Activated CD4-positive, alpha-beta memory T cell treated with anti-CD3 and anti-CD28 coated beads, Interleukin-2, amount 10 ng/mL, durations not matched to agents 7 days and 5 days (primary cell): ENCODE measurements around the gene SYTL3. TPM values are rescaled to one million over a fixed set of nuclear protein-coding genes. Genes with fewer than 3 reads are reported as not detected.
A peak's percentile ranks its signal among the peaks of the same experiment; 100 is the strongest.
"Not testable (repeated sequence)": the region's sequence is repeated elsewhere in the genome, so short reads cannot be mapped to it uniquely, and the experiment has no call there.

Experiments used
- CTCF ChIA-PET: fragments of 350-600 bp; sonication (Branson Sonifier 250); formaldehyde crosslinking; loops from one replicate; lab custom pipeline; 2021; ENCODE audit warnings: antibody characterized with exemption, inconsistent platforms; lab: Charles Lee
- POLR2A ChIA-PET: fragments of 350-600 bp; sonication (Branson Sonifier 250); formaldehyde crosslinking; loops from one replicate; lab custom pipeline; 2021; ENCODE audit warnings: antibody characterized with exemption; lab: Charles Lee
- DNase-seq: peaks from one replicate; pipeline ENCODE4 v3.0.0-alpha.2; 2020
- H3K27ac Mint-ChIP-seq: one replicate; pipeline ENCODE4 v1.8.0; 2021; ENCODE audit warnings: mild to moderate bottlenecking, mixed read lengths
- H3K27me3 Mint-ChIP-seq: one replicate; pipeline ENCODE4 v1.8.0; 2021; ENCODE audit warnings: mixed read lengths
- H3K36me3 Mint-ChIP-seq: one replicate; pipeline ENCODE4 v1.8.0; 2021; ENCODE audit warnings: low read depth, mixed read lengths
- H3K4me1 Mint-ChIP-seq: one replicate; pipeline ENCODE4 v1.8.0; 2021; ENCODE audit warnings: mixed read lengths
- H3K4me3 Mint-ChIP-seq: one replicate; pipeline ENCODE4 v1.8.0; 2021; ENCODE audit warnings: mild to moderate bottlenecking, mixed read lengths
- H3K9me3 Mint-ChIP-seq: one replicate; pipeline ENCODE4 v1.8.0; 2021; ENCODE audit warnings: mixed read lengths
- total RNA-seq, 2 experiments: library from RNA; stranded (reverse); gene quantifications; one replicate each; pipeline ENCODE4 v1.2.3, GENCODE V29; 2021

SYTL3 gene
- total RNA-seq, 2 experiments from 2014 or later = 133 to 135 TPM

DNA sequence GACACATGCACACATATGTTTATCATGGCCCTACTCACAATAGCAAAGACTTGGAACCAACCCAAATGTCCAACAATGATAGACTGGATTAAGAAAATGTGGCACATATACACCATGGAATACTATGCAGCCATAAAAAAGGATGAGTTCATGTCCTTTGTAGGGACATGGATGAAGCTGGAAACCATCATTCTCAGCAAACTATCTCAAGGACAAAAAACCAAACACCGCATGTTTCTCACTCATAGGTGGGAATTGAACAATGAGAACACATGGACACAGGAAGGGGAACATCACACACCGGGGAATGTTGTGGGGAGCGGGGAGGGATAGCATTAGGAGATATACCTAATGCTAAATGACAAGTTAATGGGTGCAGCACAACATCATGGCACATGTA is 27.2 kb downstream of the SYTL3 start:
- DNase-seq, H3K9me3 Mint-ChIP-seq, H3K27me3 Mint-ChIP-seq, H3K27ac Mint-ChIP-seq, H3K4me3 Mint-ChIP-seq: not testable (repeated sequence)
- ChIA-PET POLR2A (interaction anchor here (0.7 to 1.2 kb wide), 2 partner anchors 10 to 33 kb away, joined by 3 read pairs; partner anchors contain the start of gene DYNLT1), CTCF (interaction anchor here (1.2 kb wide), 1 partner anchor 17 kb away, joined by 4 read pairs; no protein-coding TSS in a partner anchor)
- H3K36me3 Mint-ChIP-seq = peaks cover 76% of the 10 kb centered on the region
- peaks cover 16% of the 10 kb centered on the region for H3K4me1 Mint-ChIP-seq

DNA sequence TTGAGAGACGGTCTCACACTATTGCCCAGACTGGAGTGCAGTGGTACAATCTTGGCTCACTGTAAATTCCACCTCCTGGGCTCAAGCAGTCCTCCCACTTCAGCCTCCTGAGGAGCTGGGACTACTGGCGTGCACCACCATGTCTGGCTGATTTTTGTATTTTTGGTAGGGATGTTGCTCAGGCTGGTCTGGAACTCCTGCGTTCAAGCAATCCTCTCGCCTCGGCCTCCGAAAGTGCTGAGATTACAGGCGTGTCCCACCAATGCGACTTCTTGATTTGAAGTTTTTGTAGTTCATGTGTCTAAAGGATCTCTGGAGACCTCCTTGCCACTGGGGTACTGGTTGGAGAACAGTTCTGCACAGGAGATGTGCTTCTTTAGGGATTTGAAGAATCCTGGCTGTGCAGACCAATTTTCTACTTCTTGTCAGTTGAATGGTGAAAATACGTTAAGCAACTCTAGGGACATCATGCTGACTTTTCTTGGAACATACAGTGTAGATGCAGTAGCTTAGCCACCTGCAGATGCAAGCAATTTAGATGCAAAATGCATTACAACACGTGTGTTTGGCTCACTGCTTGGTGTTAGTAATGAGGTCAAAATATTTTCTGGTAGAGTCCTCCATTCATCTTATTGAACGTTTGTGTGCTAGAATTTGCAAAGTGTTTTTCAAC is 28.2 kb downstream of the SYTL3 start:
- no peak for DNase-seq
- H3K4me3 Mint-ChIP-seq = no peak overlapping the region
- no peak overlapping the region for H3K27ac Mint-ChIP-seq
- CTCF ChIA-PET = interaction anchor here (1.2 kb wide), 1 partner anchor 17 kb away, joined by 4 read pairs; no protein-coding TSS in a partner anchor
- POLR2A ChIA-PET = interaction anchor here (0.7 to 1.2 kb wide), 2 partner anchors 9 to 34 kb away, joined by 3 read pairs; partner anchors contain the start of gene DYNLT1
- H3K9me3 Mint-ChIP-seq = no peaks in the 10 kb centered on the region
- no peaks in the 10 kb centered on the region for H3K27me3 Mint-ChIP-seq
- H3K4me1 Mint-ChIP-seq = peaks cover 16% of the 10 kb centered on the region
- H3K36me3 Mint-ChIP-seq = peaks cover 80% of the 10 kb centered on the region

DNA sequence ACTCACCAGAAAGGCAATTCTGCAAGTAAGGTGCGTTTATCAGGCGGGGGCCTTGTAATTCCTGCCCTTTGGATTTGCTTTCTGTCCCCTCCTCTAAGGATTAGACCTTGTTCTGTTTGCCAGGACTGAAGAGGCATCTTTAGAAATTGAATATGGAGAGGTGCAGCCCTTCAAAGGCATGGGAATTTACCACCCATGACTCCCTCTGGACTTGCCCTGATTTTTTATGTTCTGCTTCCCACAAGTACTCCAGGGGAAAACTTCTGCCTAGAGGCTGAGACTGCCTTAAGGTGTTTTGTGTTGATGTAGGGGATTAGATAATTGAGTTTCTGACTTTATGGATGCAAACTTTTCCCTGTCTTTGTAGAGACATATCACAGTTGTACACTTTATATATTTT is 30.2 kb downstream of the SYTL3 start:
- Mint-ChIP-seq H3K4me1 (peaks cover 21% of the 10 kb centered on the region), H3K9me3 (no peaks in the 10 kb centered on the region), H3K36me3 (peaks cover 81% of the 10 kb centered on the region), H3K4me3 (no peak overlapping the region), H3K27me3 (no peaks in the 10 kb centered on the region), H3K27ac (no peak overlapping the region)
- CTCF ChIA-PET = interaction anchor here (3.2 kb wide), 1 partner anchor 11 kb away, joined by 12 read pairs; no protein-coding TSS in a partner anchor
- no peak for DNase-seq
- POLR2A ChIA-PET = interaction anchor here (0.8 to 1.2 kb wide), 2 partner anchors 13 to 31 kb away, joined by 3 read pairs; no protein-coding TSS in a partner anchor

DNA sequence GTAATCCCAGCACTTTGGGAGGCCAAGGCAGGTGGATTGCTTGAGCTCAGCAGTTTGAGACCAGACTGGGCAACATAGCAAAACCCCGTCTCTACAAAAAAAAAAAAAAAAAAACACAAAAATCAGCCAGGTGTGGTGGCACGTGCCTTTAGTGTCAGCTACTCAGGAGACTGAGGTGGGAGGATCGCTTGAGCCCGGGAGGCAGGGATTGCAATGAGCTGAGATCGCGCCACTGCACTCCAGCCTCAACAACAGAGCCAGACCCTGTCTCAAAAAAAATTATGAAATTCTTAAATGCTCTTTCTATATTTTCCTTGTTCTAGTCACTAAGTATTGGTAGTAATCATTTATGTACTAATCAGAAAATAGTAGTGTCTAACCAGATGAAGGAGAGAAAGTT is 30.6 kb downstream of the SYTL3 start:
- no peak overlapping the region for H3K27ac Mint-ChIP-seq
- no peak for DNase-seq

DNA sequence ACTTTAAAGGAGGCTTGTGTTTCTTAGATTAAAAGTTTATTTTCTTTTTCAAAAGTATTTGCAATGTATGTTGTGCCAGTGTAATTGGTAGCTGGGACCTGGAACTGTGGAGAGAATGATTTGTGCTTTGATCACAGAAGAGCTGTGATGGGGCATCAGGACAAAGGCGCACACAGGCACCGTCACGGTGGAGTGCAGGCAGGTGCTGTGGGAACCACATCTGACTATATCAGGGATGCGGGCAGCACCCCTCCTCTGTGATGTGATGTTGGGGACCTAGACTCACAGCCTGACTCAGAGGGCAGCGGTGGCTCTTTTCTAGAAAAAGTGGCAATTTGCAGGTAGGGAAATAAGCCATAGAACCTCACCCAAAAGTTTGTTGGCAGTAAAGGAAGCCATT is 34.5 kb downstream of the SYTL3 start:
- Mint-ChIP-seq H3K27me3 (no peaks in the 10 kb centered on the region), H3K4me1 (peaks cover 44% of the 10 kb centered on the region), H3K27ac (peak overlapping the region; percentile 12), H3K4me3 (no peak overlapping the region), H3K9me3 (no peaks in the 10 kb centered on the region), H3K36me3 (peaks cover 77% of the 10 kb centered on the region)
- CTCF ChIA-PET = interaction anchor here (1.5 kb wide), 1 partner anchor 24 kb away, joined by 7 read pairs; no protein-coding TSS in a partner anchor
- POLR2A ChIA-PET = no interaction called here
- no peak for DNase-seq

More for the DNA sequence above, 30.6 kb downstream of the SYTL3 start:
- POLR2A ChIA-PET = interaction anchor here (1.2 kb wide), 1 partner anchor 31 kb away, joined by 3 read pairs; no protein-coding TSS in a partner anchor
- Mint-ChIP-seq H3K27me3 (no peaks in the 10 kb centered on the region), H3K36me3 (peaks cover 78% of the 10 kb centered on the region), H3K4me1 (peaks cover 21% of the 10 kb centered on the region), H3K9me3 (no peaks in the 10 kb centered on the region), H3K4me3 (no peak overlapping the region)
- CTCF ChIA-PET = interaction anchor here (2.6 to 3.2 kb wide), 2 partner anchors 11 to 21 kb away, joined by 7 to 12 read pairs; no protein-coding TSS in a partner anchor

DNA sequence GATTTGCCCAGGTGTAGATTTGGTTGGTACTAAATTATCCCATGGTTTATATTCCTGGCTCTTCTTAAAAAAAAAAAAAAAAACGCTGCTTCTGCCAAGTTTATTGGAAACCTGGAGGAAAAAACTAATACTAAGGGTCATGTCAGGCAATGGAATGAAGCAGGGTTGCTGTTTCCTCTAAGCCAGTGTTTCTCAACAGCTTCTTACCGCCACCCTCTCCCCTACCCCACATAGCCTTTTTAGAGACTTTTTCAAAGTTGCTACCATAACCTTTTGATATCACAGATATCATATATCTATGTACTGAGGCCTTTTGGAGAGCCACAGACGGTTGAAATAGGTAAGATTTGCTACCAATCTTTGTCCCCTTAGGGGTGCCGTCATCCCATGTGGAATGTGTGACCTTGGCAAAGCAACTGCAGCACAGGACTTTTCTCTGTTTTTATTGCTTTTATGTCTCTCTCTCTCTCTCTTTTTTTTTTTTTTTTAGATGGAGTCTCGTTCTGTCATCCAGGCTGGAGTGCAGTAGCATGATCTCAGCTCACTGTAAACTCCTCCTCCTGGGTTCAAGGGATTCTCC is 35.0 kb downstream of the SYTL3 start:
- Mint-ChIP-seq H3K4me3 (no peak overlapping the region), H3K36me3 (peaks cover 74% of the 10 kb centered on the region), H3K4me1 (peaks cover 50% of the 10 kb centered on the region), H3K27ac (no peak overlapping the region), H3K27me3 (no peaks in the 10 kb centered on the region), H3K9me3 (no peaks in the 10 kb centered on the region)
- CTCF ChIA-PET = interaction anchor here (1.5 kb wide), 1 partner anchor 25 kb away, joined by 7 read pairs; no protein-coding TSS in a partner anchor
- POLR2A ChIA-PET = interaction anchor here (1.2 kb wide), 1 partner anchor 40 kb away, joined by 3 read pairs; the partner anchor contains the start of gene DYNLT1
- DNase-seq = peak; percentile 5

DNA sequence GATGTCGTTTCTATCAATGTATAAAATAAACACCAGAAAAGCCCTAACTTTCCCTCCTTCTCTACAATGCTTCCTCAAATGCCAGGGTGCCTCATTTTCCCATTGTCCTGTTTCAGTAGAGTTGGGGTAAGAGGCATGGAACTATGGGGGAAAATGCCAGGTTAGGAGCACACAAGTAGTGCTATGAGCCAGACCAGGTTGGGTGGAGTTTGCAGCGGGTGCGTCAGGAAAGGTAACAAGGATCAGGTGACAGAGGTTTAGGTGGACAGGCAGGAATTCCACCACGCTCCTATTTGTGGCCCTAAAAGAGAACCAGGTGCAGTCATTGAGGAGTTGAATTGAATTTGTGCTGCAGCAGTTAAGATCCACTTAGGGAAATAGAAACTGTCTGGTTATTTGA is 36.5 kb downstream of the SYTL3 start:
- no peak for DNase-seq
- POLR2A ChIA-PET = interaction anchor here (0.7 to 2.5 kb wide), 9 partner anchors 9 to 357 kb away, joined by 3 to 10 read pairs (median 3); partner anchors contain the start of genes DYNLT1 and SYTL3
- CTCF ChIA-PET = interaction anchor here (1.2 to 1.7 kb wide), 3 partner anchors 41 to 472 kb away, joined by 3 to 7 read pairs (median 3); no protein-coding TSS in a partner anchor
- peak overlapping the region; percentile 24 for H3K4me3 Mint-ChIP-seq
- no peaks in the 10 kb centered on the region for H3K9me3 Mint-ChIP-seq
- H3K36me3 Mint-ChIP-seq = peaks cover 65% of the 10 kb centered on the region
- peak overlapping the region; percentile 73 for H3K27ac Mint-ChIP-seq
- H3K27me3 Mint-ChIP-seq = no peaks in the 10 kb centered on the region
- H3K4me1 Mint-ChIP-seq = peaks cover 59% of the 10 kb centered on the region

DNA sequence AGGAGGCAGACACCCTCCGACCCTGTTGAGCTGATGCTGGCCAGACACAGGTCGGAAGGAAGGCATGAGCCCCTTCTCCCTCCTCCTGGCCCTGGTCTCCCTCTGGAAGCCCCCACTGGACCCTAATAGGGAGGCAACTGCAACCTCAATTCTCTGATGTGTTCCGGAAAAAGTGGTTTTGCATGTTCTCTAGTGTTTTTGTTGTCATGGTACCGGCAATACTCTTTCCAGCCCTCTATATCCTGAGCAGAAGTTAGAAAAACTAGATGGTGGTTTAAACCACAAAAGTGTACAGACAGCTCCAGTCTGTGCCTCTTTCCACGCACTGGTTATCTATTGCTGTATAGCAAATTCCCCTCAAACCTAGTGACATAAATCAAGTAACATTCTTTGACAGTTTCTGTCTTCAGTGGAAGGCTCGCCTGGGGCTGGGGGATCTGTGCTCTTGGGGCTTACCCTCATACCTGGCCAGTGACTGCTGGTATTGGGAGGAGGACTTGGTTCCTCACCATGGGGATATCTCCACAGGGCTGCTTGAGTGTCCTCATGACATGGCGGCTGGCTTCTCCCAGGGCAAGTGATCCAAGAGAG is 37.0 kb downstream of the SYTL3 start:
- CTCF ChIA-PET = interaction anchor here (1.2 to 1.7 kb wide), 5 partner anchors 27 to 473 kb away, joined by 3 to 7 read pairs (median 3); no protein-coding TSS in a partner anchor
- H3K4me1 Mint-ChIP-seq = peaks cover 58% of the 10 kb centered on the region
- H3K4me3 Mint-ChIP-seq = no peak overlapping the region
- peak; percentile 47 for DNase-seq
- peaks cover 62% of the 10 kb centered on the region for H3K36me3 Mint-ChIP-seq
- H3K27ac Mint-ChIP-seq = peak overlapping the region; percentile 73
- POLR2A ChIA-PET = interaction anchor here (0.7 to 2.5 kb wide), 10 partner anchors 9 to 357 kb away, joined by 3 to 10 read pairs (median 3); partner anchors contain the start of genes DYNLT1 and SYTL3
- H3K9me3 Mint-ChIP-seq = no peaks in the 10 kb centered on the region
- no peaks in the 10 kb centered on the region for H3K27me3 Mint-ChIP-seq

DNA sequence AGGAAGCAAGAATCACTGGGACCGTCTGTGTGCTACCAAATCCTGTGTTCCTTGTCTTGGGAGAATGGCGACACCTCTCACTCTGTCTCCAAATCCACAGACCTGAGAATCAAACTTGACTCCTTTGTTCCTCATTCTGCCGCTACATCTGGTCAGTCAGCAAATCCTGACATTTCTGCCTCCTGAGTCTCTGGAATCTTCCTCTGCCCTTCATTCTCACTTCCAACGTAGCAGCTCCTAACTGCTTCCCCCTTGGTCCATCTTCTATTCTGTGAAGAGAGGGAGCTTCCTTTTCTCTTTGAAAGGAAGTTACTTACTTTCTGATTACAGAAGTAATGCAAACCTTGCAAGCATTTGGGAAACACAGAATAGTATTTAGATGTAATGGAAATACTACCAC is 37.7 kb downstream of the SYTL3 start:
- no peak overlapping the region for H3K4me3 Mint-ChIP-seq
- ChIA-PET POLR2A (interaction anchor here (1.0 to 2.5 kb wide), 5 partner anchors 10 to 102 kb away, joined by 3 to 10 read pairs (median 7); partner anchors contain the start of genes DYNLT1 and SYTL3), CTCF (interaction anchor here (1.2 to 1.7 kb wide), 5 partner anchors 28 to 474 kb away, joined by 3 to 7 read pairs (median 3); no protein-coding TSS in a partner anchor)
- H3K9me3 Mint-ChIP-seq = no peaks in the 10 kb centered on the region
- H3K27ac Mint-ChIP-seq = peak overlapping the region; percentile 73
- H3K36me3 Mint-ChIP-seq = peaks cover 62% of the 10 kb centered on the region
- H3K27me3 Mint-ChIP-seq = no peaks in the 10 kb centered on the region
- DNase-seq = no peak
- H3K4me1 Mint-ChIP-seq = peaks cover 58% of the 10 kb centered on the region

DNA sequence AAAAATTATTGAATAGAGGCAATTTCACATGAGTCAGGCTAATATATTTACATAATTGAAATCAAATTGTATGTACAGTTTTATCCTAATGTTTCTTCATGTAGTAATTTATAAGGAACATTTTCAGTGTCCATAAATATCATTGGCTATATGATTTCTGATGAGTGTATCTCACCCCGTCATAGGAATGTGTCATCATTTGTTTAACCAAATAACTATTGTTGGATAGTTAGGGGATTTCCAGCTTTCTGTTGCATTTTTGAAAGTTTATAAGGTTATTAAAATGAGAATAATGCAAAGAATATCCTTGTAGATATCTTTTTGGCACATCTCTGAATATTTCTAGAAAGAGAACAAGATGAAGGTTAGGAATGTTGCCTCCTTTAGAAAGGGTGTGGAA is 39.0 kb downstream of the SYTL3 start:
- Mint-ChIP-seq H3K4me1 (peaks cover 54% of the 10 kb centered on the region), H3K4me3 (no peak overlapping the region), H3K9me3 (no peaks in the 10 kb centered on the region), H3K27me3 (no peaks in the 10 kb centered on the region), H3K27ac (no peak overlapping the region), H3K36me3 (peaks cover 54% of the 10 kb centered on the region)
- ChIA-PET POLR2A (no interaction called here), CTCF (no interaction called here)
- no peak for DNase-seq

DNA sequence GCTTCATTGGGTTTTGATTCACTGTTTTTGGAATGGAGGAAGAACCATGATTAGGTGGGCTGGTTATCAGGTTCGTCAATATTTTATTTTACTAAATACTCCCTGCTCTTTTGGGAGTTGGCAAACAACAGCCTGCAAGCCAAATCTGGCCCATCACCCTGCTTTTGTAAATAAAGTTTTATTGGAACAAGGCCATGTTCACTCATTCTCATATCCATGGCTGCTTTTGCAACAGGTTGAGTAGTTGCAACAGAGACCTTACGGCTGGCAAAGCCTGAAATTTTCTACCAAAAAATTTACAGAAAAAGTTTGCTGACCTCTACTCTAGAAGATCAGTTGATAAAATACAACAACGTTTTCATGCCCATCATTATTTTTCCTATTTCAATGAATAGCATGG is 45.1 kb downstream of the SYTL3 start:
- ChIA-PET POLR2A (no interaction called here), CTCF (no interaction called here)
- Mint-ChIP-seq H3K9me3 (no peaks in the 10 kb centered on the region), H3K4me1 (peaks cover 13% of the 10 kb centered on the region), H3K27me3 (no peaks in the 10 kb centered on the region), H3K4me3 (no peak overlapping the region), H3K36me3 (peaks cover 41% of the 10 kb centered on the region), H3K27ac (no peak overlapping the region)
- DNase-seq = no peak

DNA sequence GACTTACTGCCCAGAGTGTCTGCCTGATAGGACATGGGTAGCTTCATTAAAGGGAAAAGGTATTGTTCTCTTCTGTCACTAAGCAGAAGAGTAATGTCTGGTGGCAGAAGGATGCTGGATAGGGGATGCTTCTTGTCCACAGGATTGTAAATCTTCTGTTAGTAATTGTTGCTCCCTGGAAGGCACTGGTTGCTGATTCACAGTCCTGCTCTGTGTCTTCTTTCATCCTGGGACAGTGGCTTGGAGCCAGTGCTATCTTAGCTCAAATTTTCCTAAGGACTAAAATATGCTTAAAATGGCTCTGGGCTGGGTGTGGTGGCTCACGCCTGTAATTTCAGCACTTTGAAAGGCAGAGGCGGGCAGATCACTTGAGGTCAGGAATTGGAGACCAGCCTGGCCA is 48.0 kb downstream of the SYTL3 start:
- no peak for DNase-seq
- ChIA-PET CTCF (interaction anchor here (0.6 to 1.4 kb wide), 3 partner anchors 38 to 277 kb away, joined by 3 to 6 read pairs (median 3); no protein-coding TSS in a partner anchor), POLR2A (interaction anchor here (0.6 to 1.4 kb wide), 3 partner anchors 13 to 346 kb away, joined by 3 to 6 read pairs (median 4); no protein-coding TSS in a partner anchor)
- H3K4me1 Mint-ChIP-seq = peaks cover 10% of the 10 kb centered on the region
- H3K36me3 Mint-ChIP-seq = peaks cover 42% of the 10 kb centered on the region
- H3K27ac Mint-ChIP-seq = no peak overlapping the region
- no peaks in the 10 kb centered on the region for H3K27me3 Mint-ChIP-seq
- no peak overlapping the region for H3K4me3 Mint-ChIP-seq
- H3K9me3 Mint-ChIP-seq = no peaks in the 10 kb centered on the region
